GM12892 (cell line): Measurements from ENCODE around the gene FAAH2.

ENCODE experiments used
- POLR2A ChIP-seq: IDR thresholded peaks from 2 replicates; pipeline ENCODE4 v1.6.1; 2011; ENCODE audit warnings: low read depth, low read length, control low read depth
- TAF1 ChIP-seq: IDR thresholded peaks from 2 replicates; pipeline ENCODE4 v1.6.1; 2011; ENCODE audit warnings: low read depth, mild to moderate bottlenecking, control low read depth, low read length, borderline replicate concordance

DNA sequence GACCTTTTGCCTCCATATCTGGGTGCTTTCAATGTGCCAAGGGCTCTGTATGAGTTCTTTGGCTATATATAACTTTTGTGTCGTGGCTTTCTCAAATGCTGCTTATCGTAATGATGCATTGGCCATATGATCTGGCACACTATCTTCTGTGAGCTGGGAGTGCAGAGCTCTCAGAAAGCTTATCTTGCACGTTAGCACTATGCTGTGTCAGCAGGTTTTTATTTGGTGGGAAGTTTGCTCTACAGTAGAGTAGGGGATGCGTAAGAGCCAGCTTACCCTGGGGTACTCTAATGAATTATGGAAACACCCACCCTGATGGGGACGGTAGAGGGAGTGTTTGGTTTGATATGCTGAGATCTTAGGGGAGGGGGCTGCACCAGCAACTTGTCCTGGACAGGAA lies 119.6 kb downstream of the FAAH2 start:
- no peak for TF ChIP-seq POLR2A
- no peak for TF ChIP-seq TAF1
